Measurements from ENCODE around the gene EXOSC7.
A peak's percentile ranks its signal among the peaks of the same experiment; 100 is the strongest.

EXOSC7 gene

DNA sequence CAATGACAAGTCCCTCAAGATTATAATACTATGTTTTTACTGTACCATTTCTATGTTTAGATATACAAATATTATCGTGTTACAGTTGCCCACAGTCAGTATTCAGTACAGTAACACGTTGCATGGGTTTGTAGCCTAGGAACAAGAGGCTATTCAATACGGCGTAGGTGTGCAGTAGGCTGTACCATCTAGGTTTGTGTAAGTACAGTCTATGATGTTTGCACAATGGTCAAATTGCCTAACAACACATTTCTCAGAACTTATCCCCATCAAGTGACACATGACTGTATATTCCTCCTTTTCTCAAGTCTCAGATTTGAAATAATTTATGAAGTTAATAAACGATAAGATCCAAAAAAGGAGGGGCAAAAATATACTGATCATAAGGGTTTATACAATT lies 21.7 kb upstream of the EXOSC7 start:
- no peak overlapping the region for H3K4me3 ChIP-seq (ENCODE audit: low read length)
- TF ChIP-seq, protein P1, sequence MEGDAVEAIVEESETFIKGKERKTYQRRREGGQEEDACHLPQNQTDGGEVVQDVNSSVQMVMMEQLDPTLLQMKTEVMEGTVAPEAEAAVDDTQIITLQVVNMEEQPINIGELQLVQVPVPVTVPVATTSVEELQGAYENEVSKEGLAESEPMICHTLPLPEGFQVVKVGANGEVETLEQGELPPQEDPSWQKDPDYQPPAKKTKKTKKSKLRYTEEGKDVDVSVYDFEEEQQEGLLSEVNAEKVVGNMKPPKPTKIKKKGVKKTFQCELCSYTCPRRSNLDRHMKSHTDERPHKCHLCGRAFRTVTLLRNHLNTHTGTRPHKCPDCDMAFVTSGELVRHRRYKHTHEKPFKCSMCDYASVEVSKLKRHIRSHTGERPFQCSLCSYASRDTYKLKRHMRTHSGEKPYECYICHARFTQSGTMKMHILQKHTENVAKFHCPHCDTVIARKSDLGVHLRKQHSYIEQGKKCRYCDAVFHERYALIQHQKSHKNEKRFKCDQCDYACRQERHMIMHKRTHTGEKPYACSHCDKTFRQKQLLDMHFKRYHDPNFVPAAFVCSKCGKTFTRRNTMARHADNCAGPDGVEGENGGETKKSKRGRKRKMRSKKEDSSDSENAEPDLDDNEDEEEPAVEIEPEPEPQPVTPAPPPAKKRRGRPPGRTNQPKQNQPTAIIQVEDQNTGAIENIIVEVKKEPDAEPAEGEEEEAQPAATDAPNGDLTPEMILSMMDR (conservative IDR thresholded peaks at IDR 0.05; ENCODE audit: low read length): no peak
- no peak for DNase-seq (ENCODE audit: low read depth)

DNA sequence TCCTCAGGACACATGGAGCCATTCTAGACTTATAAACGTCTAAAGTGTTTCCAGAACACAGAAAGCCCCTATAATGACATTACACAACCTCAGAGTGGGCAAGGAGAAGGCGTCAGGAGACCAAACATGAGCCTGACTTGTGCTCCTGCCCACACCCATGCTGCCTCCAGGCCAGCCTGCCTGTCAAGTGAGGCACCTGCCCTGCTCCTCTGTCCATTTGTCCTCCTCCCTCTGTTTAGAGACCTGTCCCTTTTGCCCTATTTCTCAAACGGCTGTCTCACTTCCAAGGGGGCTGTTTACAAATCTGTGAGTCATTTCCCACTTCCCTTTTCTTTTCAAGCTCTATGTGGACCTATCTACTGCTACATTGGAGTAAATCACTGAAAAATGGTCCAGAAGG lies 21.1 kb upstream of the EXOSC7 start:
- no peak overlapping the region for H3K4me3 ChIP-seq (ENCODE audit: low read length)
- TF ChIP-seq, protein P1 (conservative IDR thresholded peaks at IDR 0.05; ENCODE audit: low read length): no peak
- DNase-seq (ENCODE audit: low read depth): peak; percentile 7

DNA sequence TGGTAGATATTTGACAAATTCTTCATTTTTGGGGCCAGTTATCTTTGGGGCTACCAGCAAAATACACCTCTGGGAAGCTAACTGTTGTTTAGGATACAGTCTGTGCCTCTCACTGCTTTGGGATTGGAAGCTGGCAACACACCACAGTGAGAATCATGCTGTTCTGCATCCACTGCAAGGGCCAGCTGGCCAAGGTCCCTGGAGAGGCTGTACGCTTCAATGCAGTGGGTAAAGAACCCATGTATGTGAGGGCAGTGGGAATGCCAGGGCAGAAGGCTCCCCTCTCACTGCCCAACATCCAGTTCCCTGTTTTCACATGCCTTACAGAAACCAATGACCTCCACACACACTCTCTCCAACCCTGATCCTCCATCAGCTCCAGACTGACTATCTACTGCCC lies 20.1 kb upstream of the EXOSC7 start:
- no peak overlapping the region for H3K4me3 ChIP-seq (ENCODE audit: low read length)
- TF ChIP-seq, protein P1 (conservative IDR thresholded peaks at IDR 0.05; ENCODE audit: low read length): no peak
- no peak for DNase-seq (ENCODE audit: low read depth)

DNA sequence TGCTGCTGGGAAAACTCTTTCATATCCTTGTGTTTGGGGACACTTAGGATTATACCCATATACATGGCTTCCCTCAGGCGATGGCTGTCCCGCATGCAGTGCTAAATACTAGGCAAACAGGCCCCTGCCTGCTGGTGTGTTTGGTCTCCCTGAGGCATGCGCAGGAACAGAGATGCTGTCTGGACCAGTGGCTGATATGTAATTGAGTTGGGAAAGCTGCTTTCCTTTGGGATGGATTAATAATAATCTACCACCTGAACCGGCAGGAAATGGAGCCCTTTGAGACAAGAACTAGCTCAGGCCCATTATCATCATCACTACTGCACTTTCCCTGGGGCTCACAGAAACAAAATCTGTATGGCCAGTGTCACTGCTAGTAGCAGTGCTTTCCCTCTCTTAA lies 18.1 kb upstream of the EXOSC7 start:
- DNase-seq (ENCODE audit: low read depth): no peak
- H3K4me3 ChIP-seq (ENCODE audit: low read length): no peak overlapping the region
- TF ChIP-seq, protein P1 (conservative IDR thresholded peaks at IDR 0.05; ENCODE audit: low read length): no peak

DNA sequence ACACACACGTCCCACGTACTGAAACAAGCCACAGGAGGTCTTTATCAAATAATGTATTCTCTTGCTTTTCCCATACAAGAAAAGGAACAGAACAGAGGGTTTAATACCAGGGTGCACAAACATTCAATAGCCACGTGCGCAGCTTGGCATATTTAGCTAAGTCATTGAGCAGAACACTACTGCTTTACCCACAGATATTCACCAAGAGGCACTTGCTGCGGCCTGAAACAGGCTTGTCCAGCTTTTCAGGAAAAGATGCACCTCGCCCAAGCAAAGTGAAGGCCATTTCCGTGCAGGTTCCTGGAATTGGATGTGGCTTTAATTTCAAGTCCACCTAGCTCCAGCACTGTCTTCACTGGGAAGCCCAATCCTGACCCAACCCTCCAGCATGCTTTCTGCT lies 17.7 kb upstream of the EXOSC7 start:
- H3K4me3 ChIP-seq (ENCODE audit: low read length): no peak overlapping the region
- TF ChIP-seq, protein P1 (conservative IDR thresholded peaks at IDR 0.05; ENCODE audit: low read length): no peak
- no peak for DNase-seq (ENCODE audit: low read depth)

DNA sequence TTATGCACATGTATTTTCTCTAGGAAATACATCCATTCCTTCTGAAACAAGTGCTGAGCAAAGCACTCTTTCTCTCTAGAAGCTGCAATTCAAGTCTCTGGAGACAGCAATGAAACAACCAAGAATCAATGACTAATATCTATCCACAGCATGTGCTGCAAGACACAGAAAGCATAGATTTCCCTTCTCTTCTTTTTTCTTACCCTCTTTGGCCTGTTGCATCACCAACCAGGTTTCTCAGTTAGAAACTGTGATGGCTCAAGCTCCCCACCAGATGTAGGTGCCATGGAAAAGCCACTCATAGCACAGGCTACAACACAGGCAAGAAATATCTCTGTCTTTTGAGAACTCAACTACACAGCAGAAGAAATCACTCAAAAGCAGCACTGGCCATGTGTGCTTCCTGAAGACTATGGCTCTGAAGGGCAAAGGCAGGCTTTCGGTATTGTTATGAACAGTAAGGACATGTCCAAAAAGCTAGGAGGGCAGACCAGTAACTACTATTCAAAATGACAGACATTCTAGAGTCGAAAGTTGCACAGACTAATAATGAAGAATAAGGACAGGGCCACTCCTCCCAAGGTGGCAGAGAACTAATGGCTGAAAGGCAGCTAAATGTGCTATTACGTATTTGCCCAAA lies 15.5 kb upstream of the EXOSC7 start:
- TF ChIP-seq, protein P1 (conservative IDR thresholded peaks at IDR 0.05; ENCODE audit: low read length): no peak
- DNase-seq (ENCODE audit: low read depth): peak; percentile 53
- no peak overlapping the region for H3K4me3 ChIP-seq (ENCODE audit: low read length)

DNA sequence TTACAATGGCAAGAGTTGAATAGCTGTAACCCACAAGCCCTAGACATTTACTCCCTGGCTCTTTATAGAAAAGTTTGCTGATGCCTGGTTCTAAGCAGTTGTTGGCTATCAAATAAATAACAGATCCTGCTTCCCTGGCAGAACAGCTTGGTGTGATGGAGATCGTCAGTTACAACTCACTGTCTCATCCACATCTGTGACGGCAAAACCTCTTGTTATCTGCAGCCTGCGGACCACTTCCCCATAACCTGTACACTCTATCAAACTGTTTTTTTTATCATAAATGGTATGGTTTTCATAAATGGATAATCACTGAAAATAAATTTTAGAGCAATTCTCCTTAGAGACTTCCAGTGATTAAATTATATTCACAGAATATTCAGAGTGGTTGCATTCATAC lies 14.2 kb upstream of the EXOSC7 start:
- TF ChIP-seq, protein P1 (conservative IDR thresholded peaks at IDR 0.05; ENCODE audit: low read length): no peak
- no peak for DNase-seq (ENCODE audit: low read depth)

More for the DNA sequence above, 14.2 kb upstream of the EXOSC7 start:
- H3K4me3 ChIP-seq (ENCODE audit: low read length): no peak overlapping the region

All from AG10803 (cell line).